ENCODE measurements around the gene DERA.

GRCh38 chr12:16076557-16076956 is 165.4 kb downstream of the DERA start:
- TF ChIP-seq CTCF (IDR thresholded peaks at IDR 0.05) (peak in 2 of 6 experiments; percentile 32 to 33), POLR2A (IDR thresholded peaks at IDR 0.05) (no peak)
